ENCODE data around the gene FFAR3. TPM values are rescaled to one million over a fixed set of nuclear protein-coding genes. Genes with fewer than 3 reads are reported as not detected.

FFAR3 gene
- polyA plus RNA-seq, 2 of the 4 experiments (the other 2 are of a cell fraction) = not detected

- Histone ChIP-seq H3K9me3 (no peaks in the 10 kb centered on the region), H3K4me2 (no peak overlapping the region), H3K4me1 (no peaks in the 10 kb centered on the region), H3K4me3 (no peak overlapping the region), H3K27ac (no peak overlapping the region)
- CTCF ChIA-PET = interaction anchor here (0.7 to 6.8 kb wide), 5 partner anchors 13 to 281 kb away, joined by 3 to 81 read pairs (median 4); no protein-coding TSS in a partner anchor
- POLR2A ChIA-PET = no interaction called here
- no peak for FAIRE-seq
- no peak for TF ChIP-seq CEBPB (IDR thresholded peaks at IDR 0.05)
- no peak for TF ChIP-seq FOXS1 (CRISPR knock-in tag; IDR thresholded peaks at IDR 0.05)
- TF ChIP-seq E2F6 (IDR thresholded peaks at IDR 0.05; ENCODE audit: borderline replicate concordance, low read depth) = no peak
- TF ChIP-seq EHF (CRISPR knock-in tag; IDR thresholded peaks at IDR 0.05) = no peak
- TF ChIP-seq HOXB13 (CRISPR knock-in tag; IDR thresholded peaks at IDR 0.05; ENCODE audit: low read depth) = no peak
- no peak for TF ChIP-seq MAZ (IDR thresholded peaks at IDR 0.05; ENCODE audit: borderline replicate concordance, low read depth, low read length)
- WGBS (ENCODE audit: missing lambda C conversion rate) = 34% methylated on average over 13 of the region's 13 CpGs
- no peak for ATAC-seq
- DNase-seq (ENCODE audit: low read depth in 1 of 2, low spot score in 1 of 2) = no peak
Measured at GRCh38 chr19:35337984-35338296, 20.3 kb upstream of the FFAR3 start.

GRCh38 chr19:35340431-35340830 lies 17.8 kb upstream of the FFAR3 start:
- ATAC-seq = no peak
- H3K9me3 ChIP-seq = no peaks in the 10 kb centered on the region
- no peak for DNase-seq (ENCODE audit: low read depth in 1 of 2, low spot score in 1 of 2)
- WGBS (ENCODE audit: missing lambda C conversion rate) = 48% methylated on average over 11 of the region's 11 CpGs
- H3K27ac ChIP-seq = no peak overlapping the region
- FAIRE-seq = no peak
- TF ChIP-seq JUN (IDR thresholded peaks at IDR 0.05) = no peak
- no peak overlapping the region for H3K4me2 ChIP-seq
- no peaks in the 10 kb centered on the region for H3K4me1 ChIP-seq
- POLR2A ChIA-PET = no interaction called here
- no peak overlapping the region for H3K4me3 ChIP-seq
- CTCF ChIA-PET = interaction anchor here (0.6 to 6.8 kb wide), 5 partner anchors 12 to 1626 kb away, joined by 3 to 81 read pairs (median 4); no protein-coding TSS in a partner anchor

- no peaks in the 10 kb centered on the region for H3K4me1 ChIP-seq
- DNase-seq (ENCODE audit: low read depth in 1 of 2, low spot score in 1 of 2) (no peak), FAIRE-seq (no peak), ATAC-seq (no peak)
- CTCF ChIA-PET = interaction anchor here (0.6 to 6.8 kb wide), 5 partner anchors 12 to 169 kb away, joined by 3 to 81 read pairs (median 5); no protein-coding TSS in a partner anchor
- no peak overlapping the region for H3K27ac ChIP-seq
- WGBS (ENCODE audit: missing lambda C conversion rate) = 50% methylated on average over 16 of the region's 16 CpGs
- POLR2A ChIA-PET = no interaction called here
- no peak for TF ChIP-seq ELK1 (IDR thresholded peaks at IDR 0.05; ENCODE audit: low read depth, low read length)
- TF ChIP-seq PHF8 (IDR thresholded peaks at IDR 0.05; ENCODE audit: borderline replicate concordance, low read depth) = no peak
- TF ChIP-seq ZC3H11A (IDR thresholded peaks at IDR 0.05) = no peak
- no peak for TF ChIP-seq JUN (IDR thresholded peaks at IDR 0.05)
- H3K4me2 ChIP-seq = no peak overlapping the region
- H3K9me3 ChIP-seq = no peaks in the 10 kb centered on the region
- no peak overlapping the region for H3K4me3 ChIP-seq
Measured at GRCh38 chr19:35341006-35341405, 17.3 kb upstream of the FFAR3 start.

- Histone ChIP-seq H3K4me1 (no peaks in the 10 kb centered on the region), H3K4me2 (no peak overlapping the region), H3K27ac (no peak overlapping the region), H3K9me3 (no peaks in the 10 kb centered on the region), H3K4me3 (no peak overlapping the region)
- FAIRE-seq (no peak), ATAC-seq (peak in 1 of 2 experiments; percentile 11; a peak in 2 of 6 replicates), DNase-seq (ENCODE audit: low read depth in 1 of 2, low spot score in 1 of 2) (no peak)
- WGBS (ENCODE audit: missing lambda C conversion rate) = 56% methylated on average over 14 of the region's 14 CpGs
- TF ChIP-seq FOSB (CRISPR knock-in tag; IDR thresholded peaks at IDR 0.05) (no peak), EHF (CRISPR knock-in tag; IDR thresholded peaks at IDR 0.05) (no peak), EHMT2 (IDR thresholded peaks at IDR 0.05; ENCODE audit: low read depth) (no peak), RARB (CRISPR knock-in tag; IDR thresholded peaks at IDR 0.05) (no peak), ESRRA (IDR thresholded peaks at IDR 0.05; ENCODE audit: borderline replicate concordance, low read length) (no peak), CEBPB (IDR thresholded peaks at IDR 0.05) (no peak), FOXS1 (CRISPR knock-in tag; IDR thresholded peaks at IDR 0.05) (no peak), POLR2AphosphoS2 (conservative IDR thresholded peaks at IDR 0.05; ENCODE audit: low read length) (no peak), POLR2A (IDR thresholded peaks at IDR 0.05; ENCODE audit: low read length) (no peak), HMGXB4 (CRISPR knock-in tag; IDR thresholded peaks at IDR 0.05; ENCODE audit: borderline replicate concordance) (no peak), RCOR1 (IDR thresholded peaks at IDR 0.05; ENCODE audit: low read depth, low read length) (no peak), ZFP36 (IDR thresholded peaks at IDR 0.05; ENCODE audit: borderline replicate concordance, partially characterized antibody) (no peak), HDAC2 (IDR thresholded peaks at IDR 0.05) (no peak), MAZ (IDR thresholded peaks at IDR 0.05; ENCODE audit: borderline replicate concordance, low read depth, low read length) (no peak), HEYL (CRISPR knock-in tag; IDR thresholded peaks at IDR 0.05) (no peak), PHF8 (IDR thresholded peaks at IDR 0.05; ENCODE audit: borderline replicate concordance, low read depth) (no peak), MAFK (IDR thresholded peaks at IDR 0.05; ENCODE audit: partially characterized antibody) (no peak), HES2 (IDR thresholded peaks at IDR 0.05) (no peak)
- POLR2A ChIA-PET = no interaction called here
- CTCF ChIA-PET = interaction anchor here (1.0 to 6.8 kb wide), 7 partner anchors 11 to 169 kb away, joined by 3 to 81 read pairs (median 5); no protein-coding TSS in a partner anchor
Measured at GRCh38 chr19:35341565-35342225, 16.6 kb upstream of the FFAR3 start.

All from A549 (cell line).